Measurements from ENCODE around the gene ADCYAP1R1. TPM values are rescaled to one million over a fixed set of nuclear protein-coding genes. Genes with fewer than 3 reads are reported as not detected.
A peak's percentile ranks its signal among the peaks of the same experiment; 100 is the strongest.

The ADCYAP1R1 gene
- total and polyA plus RNA-seq, 2 of the 8 experiments (the other 6 are each of a cell fraction or from before 2014, with no cell fraction given): 14.4 to 14.6 TPM

DNA sequence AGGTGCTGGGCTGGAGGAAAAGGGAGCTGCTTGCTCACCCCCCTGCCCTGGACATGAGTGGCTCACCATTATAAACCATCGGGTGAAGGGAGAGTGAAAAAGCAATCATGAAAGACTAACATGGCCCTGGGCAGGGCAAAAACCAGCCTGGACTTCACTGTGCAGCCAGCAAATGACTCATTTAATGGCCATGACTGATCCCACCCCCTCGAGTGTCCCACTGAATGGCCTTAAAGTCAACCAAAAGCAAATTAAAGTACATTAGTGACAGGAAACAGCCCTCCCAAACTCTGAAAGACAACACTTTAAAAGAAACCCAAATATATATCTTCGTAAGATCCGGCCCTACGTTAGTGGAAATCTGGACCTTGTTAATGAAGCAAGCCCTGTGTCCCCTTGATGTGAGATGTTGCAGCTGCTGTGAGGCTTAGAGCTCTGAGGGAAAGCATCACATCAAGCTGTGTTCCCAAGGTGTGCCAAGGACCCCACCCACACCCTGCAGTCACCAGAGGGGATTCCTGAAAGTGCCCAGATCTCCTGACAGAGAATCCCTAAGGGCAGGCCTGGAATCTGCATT is 31.2 kb downstream of the ADCYAP1R1 start:
- no peaks in the 10 kb centered on the region for H3K79me1 ChIP-seq (ENCODE audit: low read depth, low read length)
- no peak overlapping the region for H4K91ac ChIP-seq (replicated peaks; ENCODE audit: insufficient read length, low read length)
- ChIA-PET POLR2A (ENCODE audit: partially characterized antibody) (no interaction called here), CTCF (ENCODE audit: partially characterized antibody) (interaction anchor here (0.9 to 4.4 kb wide), 5 partner anchors 18 to 97 kb away, joined by 3 to 23 read pairs (median 4); no protein-coding TSS in a partner anchor)
- no peak overlapping the region for H3K4me2 ChIP-seq (ENCODE audit: insufficient read depth in 1 of 2, low read depth in 2 of 2, low read length in 2 of 2)
- no peak overlapping the region for H3K23ac ChIP-seq (ENCODE audit: insufficient read length)
- peaks cover 0 to 5% (median 0%) of the 10 kb centered on the region in 4 experiments; a peak in 2 of 8 replicates for H3K36me3 ChIP-seq (ENCODE audit: control insufficient read depth in 2 of 4, insufficient read depth in 4 of 4, low read length in 3 of 4)
- FAIRE-seq (no peak), DNase-seq (ENCODE audit: low read depth in 1 of 2, low spot score in 2 of 2) (no peak)
- TF ChIP-seq JUND (IDR thresholded peaks at IDR 0.05; ENCODE audit: low read length) (no peak), GABPA (IDR thresholded peaks at IDR 0.05; ENCODE audit: borderline replicate concordance, insufficient read depth, low read length) (no peak), BRCA1 (IDR thresholded peaks at IDR 0.05; ENCODE audit: low read depth, low read length) (no peak), ZNF274 (IDR thresholded peaks at IDR 0.05; ENCODE audit: borderline replicate concordance, extremely low read depth, low read length) (no peak), CBX8 (IDR thresholded peaks at IDR 0.05; ENCODE audit: borderline replicate concordance, low read depth, low read length) (no peak), YY1 (IDR thresholded peaks at IDR 0.05; ENCODE audit: low read depth, low read length) (no peak), SAP30 (IDR thresholded peaks at IDR 0.05; ENCODE audit: insufficient read depth, insufficient replicate concordance, low read length) (no peak), ASH2L (IDR thresholded peaks at IDR 0.05; ENCODE audit: low read length) (no peak), NANOG (IDR thresholded peaks at IDR 0.05; ENCODE audit: insufficient read depth, low read depth, low read length, poor library complexity, severe bottlenecking) (no peak), TEAD4 (IDR thresholded peaks at IDR 0.05; ENCODE audit: low read depth, low read length) (no peak)
- no peak overlapping the region for H2BK15ac ChIP-seq (ENCODE audit: low read length)
- H2BK120ac ChIP-seq (replicated peaks; ENCODE audit: low read depth, low read length): no peak overlapping the region
- 0 out of 2 replicates have a peak overlapping the region, but pooled peaks have one; percentile 13 for H2AK5ac ChIP-seq (ENCODE audit: low read depth, low read length)
- H3K27me3 ChIP-seq (replicated peaks in 1 of 4; ENCODE audit: control insufficient read depth in 3 of 4, extremely low read depth in 1 of 4, insufficient read depth in 3 of 4, low read length in 3 of 4): no peaks in the 10 kb centered on the region
- peaks cover 0 to 3% of the 10 kb centered on the region in 2 experiments for H4K20me1 ChIP-seq (replicated peaks in 1 of 2; ENCODE audit: control insufficient read depth in 1 of 2, insufficient read depth in 2 of 2, low read length in 2 of 2)
- H2BK12ac ChIP-seq (ENCODE audit: low read depth, low read length): no peak overlapping the region
- no peak overlapping the region for H2BK5ac ChIP-seq (ENCODE audit: low read depth, low read length)
- H3K23me2 ChIP-seq (ENCODE audit: low read depth, low read length): no peaks in the 10 kb centered on the region
- H3K9ac ChIP-seq (replicated peaks in 1 of 4; ENCODE audit: extremely low read depth in 1 of 4, low read depth in 3 of 4, low read length in 3 of 4): no peak overlapping the region
- no peaks in the 10 kb centered on the region for H3K79me2 ChIP-seq (ENCODE audit: control insufficient read depth in 1 of 2, insufficient read depth in 2 of 2, low read length in 2 of 2)
- H3K4me1 ChIP-seq (replicated peaks in 1 of 4; ENCODE audit: control insufficient read depth in 3 of 4, insufficient read depth in 4 of 4, low read length in 3 of 4): no peaks in the 10 kb centered on the region; a peak in 1 of 7 replicates
- no peak overlapping the region for H3K56ac ChIP-seq (replicated peaks; ENCODE audit: insufficient read length, low read depth, low read length)
- H4K8ac ChIP-seq (ENCODE audit: extremely low read depth, insufficient read depth, low read length): no peak overlapping the region
- no peak overlapping the region for H3K27ac ChIP-seq (ENCODE audit: low read depth, low read length)
- no peak overlapping the region for H4K5ac ChIP-seq (ENCODE audit: insufficient read length, low read depth, low read length)
- no peak overlapping the region for H3K4ac ChIP-seq (replicated peaks; ENCODE audit: insufficient read length, low read depth, low read length)
- no peak overlapping the region for H3K4me3 ChIP-seq (ENCODE audit: extremely low read depth in 1 of 4, insufficient read depth in 2 of 4, low read depth in 3 of 4, low read length in 4 of 4)
- H3K18ac ChIP-seq (ENCODE audit: extremely low read depth, low read length): no peak overlapping the region
- H3K14ac ChIP-seq (ENCODE audit: insufficient read length): no peak overlapping the region
- H2AFZ ChIP-seq (ENCODE audit: low read length): no peak overlapping the region
- H3K9me3 ChIP-seq (ENCODE audit: insufficient read depth in 2 of 2, low read depth in 1 of 2, low read length in 1 of 2): no peaks in the 10 kb centered on the region
- H2BK20ac ChIP-seq (ENCODE audit: low read length): no peak overlapping the region
- 87% methylated on average over 5 of the region's 5 CpGs; no CpG with 5 or more reads in 1 of the 2 experiments for WGBS, 2 experiments (ENCODE audit: extremely low coverage in 1 of 2, insufficient coverage in 1 of 2, insufficient read length in 1 of 2, insufficient replicate concordance in 2 of 2, low coverage in 1 of 2, low lambda C conversion rate in 2 of 2, missing lambda C conversion rate in 1 of 2)
